Occipital lobe (tissue), 2 donors: ENCODE data around the gene DUS1L. TPM values are rescaled to one million over a fixed set of nuclear protein-coding genes. Genes with fewer than 3 reads are reported as not detected.
"Not testable (repeated sequence)": the region's sequence is repeated elsewhere in the genome, so short reads cannot be mapped to it uniquely, and the experiment has no call there.

ENCODE experiments used
- DNase-seq: peaks from one replicate; lab custom pipeline; 2025; lab: John Stamatoyannopoulos, UW
- total RNA-seq: library from RNA; depleted of rRNA; stranded (reverse); fragments of >200 nt; gene quantifications from one replicate; pipeline ENCODE4 v1.2.3, GENCODE V29; 2014

The DUS1L gene
- total RNA-seq, 1 donor from 2014 or later = 21.4 TPM

- no peak for DNase-seq
Measured at GRCh38 chr17:82041144-82041814, 24.3 kb downstream of the DUS1L start.

- no peak for DNase-seq
Measured at GRCh38 chr17:82039695-82040299, 25.8 kb downstream of the DUS1L start.

- not testable (repeated sequence) for DNase-seq
Measured at GRCh38 chr17:82038796-82039409, 26.7 kb downstream of the DUS1L start.

GRCh38 chr17:82037889-82038195, 27.8 kb downstream of the DUS1L start:
- no peak for DNase-seq

- peak; percentile 95 for DNase-seq
Measured at GRCh38 chr17:82037092-82037888, 28.3 kb downstream of the DUS1L start, which contains the start of gene DCXR. DCXR (minus strand) TSS chr17:82037697; CDS start chr17:82037682, 15 bp downstream.

- DNase-seq = no peak
Measured at GRCh38 chr17:82036634-82037091, 28.9 kb downstream of the DUS1L start.

- no peak for DNase-seq
Measured at GRCh38 chr17:82035956-82036633, 29.5 kb downstream of the DUS1L start.

- DNase-seq = no peak
Measured at GRCh38 chr17:82035488-82035887, 30.1 kb downstream of the DUS1L start.

- no peak for DNase-seq
Measured at GRCh38 chr17:82034371-82035011, 31.1 kb downstream of the DUS1L start.

GRCh38 chr17:82033359-82034085, 32.1 kb downstream of the DUS1L start:
- no peak for DNase-seq

- no peak for DNase-seq
Measured at GRCh38 chr17:82031885-82032627, 33.5 kb downstream of the DUS1L start.

GRCh38 chr17:82031303-82031884, 34.2 kb downstream of the DUS1L start, which contains the start of gene RAC3:
RAC3 (plus strand) TSS chr17:82031678; CDS start chr17:82031762, 84 bp downstream.
- no peak for DNase-seq

- peak; percentile 79 for DNase-seq
Measured at GRCh38 chr17:82030470-82031302, 34.9 kb downstream of the DUS1L start.

GRCh38 chr17:82029990-82030469, 35.6 kb downstream of the DUS1L start:
- DNase-seq = no peak

- DNase-seq = no peak
Measured at GRCh38 chr17:82029391-82029790, 36.2 kb downstream of the DUS1L start.

- DNase-seq = no peak
Measured at GRCh38 chr17:82028966-82029365, 36.6 kb downstream of the DUS1L start.

- no peak for DNase-seq
Measured at GRCh38 chr17:82028246-82028645, 37.4 kb downstream of the DUS1L start.
